Ectodermal cell (in vitro differentiated cells): Measurements from ENCODE around the gene TRIM24.

Source experiments
- H3K27ac ChIP-seq: 2 replicates; pipeline ENCODE4 v1.7.0; 2013; ENCODE audit warnings: mild to moderate bottlenecking, low read depth, low read length; ENCODE audit not compliant: insufficient read depth, poor library complexity, severe bottlenecking
- H3K27me3 ChIP-seq: 2 replicates; pipeline ENCODE4 v1.7.0; 2013; ENCODE audit warnings: mild to moderate bottlenecking, low read length; ENCODE audit not compliant: insufficient read depth, control insufficient read depth, poor library complexity, severe bottlenecking
- H3K36me3 ChIP-seq: one replicate; pipeline ENCODE4 v1.7.0; 2013; ENCODE audit warnings: low read length; ENCODE audit not compliant: control insufficient read depth, insufficient read depth
- H3K4me1 ChIP-seq: one replicate; pipeline ENCODE4 v1.7.0; 2013; ENCODE audit warnings: low read length; ENCODE audit not compliant: control insufficient read depth, insufficient read depth
- H3K4me3 ChIP-seq: 2 replicates; pipeline ENCODE4 v1.7.0; 2013; ENCODE audit warnings: low read depth, low read length, control low read depth; ENCODE audit not compliant: insufficient read depth
- H3K9me3 ChIP-seq: 2 replicates; pipeline ENCODE4 v1.7.0; 2013; ENCODE audit warnings: mild to moderate bottlenecking, low read length, moderate library complexity; ENCODE audit not compliant: control insufficient read depth
- WGBS, 2 experiments: methylation state at CpG; one replicate each; pipeline ENCODE4 v1.1.7; 2013; ENCODE audit warnings: missing lambda C conversion rate in 2 of 2; 5-methylcytosine and 5-hydroxymethylcytosine counted together

The TRIM24 gene

GRCh38 chr7:138587485-138587884 lies 127.4 kb downstream of the TRIM24 start:
- no peaks in the 10 kb centered on the region for H3K9me3 ChIP-seq
- H3K4me3 ChIP-seq = no peak overlapping the region
- H3K36me3 ChIP-seq = peaks cover 19% of the 10 kb centered on the region
- H3K27ac ChIP-seq = no peak overlapping the region
- H3K27me3 ChIP-seq = no peaks in the 10 kb centered on the region
- 95 to 97% methylated on average over 4 of the region's 4 CpGs for WGBS, 2 experiments
- H3K4me1 ChIP-seq = no peaks in the 10 kb centered on the region

GRCh38 chr7:138588986-138589385 lies 128.9 kb downstream of the TRIM24 start:
- H3K9me3 ChIP-seq = no peaks in the 10 kb centered on the region
- H3K27ac ChIP-seq = no peak overlapping the region
- no peaks in the 10 kb centered on the region for H3K27me3 ChIP-seq
- WGBS, 2 experiments = 80 to 100% methylated on average over 1 of the region's 2 CpGs
- no peak overlapping the region for H3K4me3 ChIP-seq
- H3K4me1 ChIP-seq = no peaks in the 10 kb centered on the region
- H3K36me3 ChIP-seq = peaks cover 13% of the 10 kb centered on the region

GRCh38 chr7:138590154-138590553 lies 130.1 kb downstream of the TRIM24 start:
- WGBS, 2 experiments = 84 to 86% methylated on average over 1 of the region's 1 CpG
- H3K27ac ChIP-seq = no peak overlapping the region
- peaks cover 6% of the 10 kb centered on the region for H3K36me3 ChIP-seq
- H3K4me1 ChIP-seq = no peaks in the 10 kb centered on the region
- H3K9me3 ChIP-seq = no peaks in the 10 kb centered on the region
- no peaks in the 10 kb centered on the region for H3K27me3 ChIP-seq
- H3K4me3 ChIP-seq = no peak overlapping the region

- H3K36me3 ChIP-seq = no peaks in the 10 kb centered on the region
- H3K27me3 ChIP-seq = no peaks in the 10 kb centered on the region
- H3K9me3 ChIP-seq = no peaks in the 10 kb centered on the region
- no peak overlapping the region for H3K4me3 ChIP-seq
- no peaks in the 10 kb centered on the region for H3K4me1 ChIP-seq
- no peak overlapping the region for H3K27ac ChIP-seq
- WGBS, 2 experiments = 95% methylated on average over 2 of the region's 2 CpGs; no CpG with 5 or more reads in 1 of the 2 experiments
These were observed 135.4 kb downstream of the TRIM24 start for GRCh38 chr7:138595454-138595853.

- no peaks in the 10 kb centered on the region for H3K36me3 ChIP-seq
- WGBS, 2 experiments = 91 to 92% methylated on average over 1 of the region's 1 CpG
- H3K9me3 ChIP-seq = peaks cover 2% of the 10 kb centered on the region
- H3K4me1 ChIP-seq = no peaks in the 10 kb centered on the region
- no peaks in the 10 kb centered on the region for H3K27me3 ChIP-seq
- no peak overlapping the region for H3K27ac ChIP-seq
- no peak overlapping the region for H3K4me3 ChIP-seq
These were observed 142.4 kb downstream of the TRIM24 start for GRCh38 chr7:138602451-138602850.

- Histone ChIP-seq H3K27me3 (no peaks in the 10 kb centered on the region), H3K36me3 (no peaks in the 10 kb centered on the region), H3K9me3 (peaks cover 2% of the 10 kb centered on the region), H3K4me1 (no peaks in the 10 kb centered on the region), H3K4me3 (no peak overlapping the region), H3K27ac (no peak overlapping the region)
- WGBS, 2 experiments = 91 to 95% methylated on average over 8 of the region's 8 CpGs
These were observed 143.7 kb downstream of the TRIM24 start for GRCh38 chr7:138603549-138604318.

GRCh38 chr7:138606236-138606635 lies 146.2 kb downstream of the TRIM24 start:
- Histone ChIP-seq H3K36me3 (no peaks in the 10 kb centered on the region), H3K27ac (no peak overlapping the region), H3K27me3 (no peaks in the 10 kb centered on the region), H3K9me3 (peaks cover 2% of the 10 kb centered on the region), H3K4me1 (no peaks in the 10 kb centered on the region), H3K4me3 (no peak overlapping the region)
- 92 to 94% methylated on average over 3 of the region's 3 CpGs for WGBS, 2 experiments

GRCh38 chr7:138607216-138608126 lies 147.4 kb downstream of the TRIM24 start:
- no peaks in the 10 kb centered on the region for H3K27me3 ChIP-seq
- H3K4me3 ChIP-seq = no peak overlapping the region
- no peaks in the 10 kb centered on the region for H3K36me3 ChIP-seq
- H3K4me1 ChIP-seq = no peaks in the 10 kb centered on the region
- peaks cover 2% of the 10 kb centered on the region for H3K9me3 ChIP-seq
- no peak overlapping the region for H3K27ac ChIP-seq
- 94 to 97% methylated on average over 11 of the region's 11 CpGs for WGBS, 2 experiments

- Histone ChIP-seq H3K36me3 (no peaks in the 10 kb centered on the region), H3K4me3 (no peak overlapping the region), H3K4me1 (no peaks in the 10 kb centered on the region), H3K9me3 (peaks cover 2% of the 10 kb centered on the region), H3K27me3 (no peaks in the 10 kb centered on the region), H3K27ac (no peak overlapping the region)
- 95% methylated on average over 11 of the region's 12 CpGs for WGBS, 2 experiments
These were observed 148.2 kb downstream of the TRIM24 start for GRCh38 chr7:138608275-138608674.

GRCh38 chr7:138610671-138611170 lies 150.7 kb downstream of the TRIM24 start:
- no peak overlapping the region for H3K27ac ChIP-seq
- H3K9me3 ChIP-seq = peaks cover 2% of the 10 kb centered on the region
- H3K36me3 ChIP-seq = no peaks in the 10 kb centered on the region
- 94% methylated on average over 7 of the region's 7 CpGs for WGBS, 2 experiments
- H3K27me3 ChIP-seq = no peaks in the 10 kb centered on the region
- no peak overlapping the region for H3K4me3 ChIP-seq
- no peaks in the 10 kb centered on the region for H3K4me1 ChIP-seq
